ENCODE measurements around the gene RHBDF1. TPM values are rescaled to one million over a fixed set of nuclear protein-coding genes. Genes with fewer than 3 reads are reported as not detected.
A peak's percentile ranks its signal among the peaks of the same experiment; 100 is the strongest.

The RHBDF1 gene
- total and polyA plus RNA-seq, 9 of the 15 experiments (the other 6 are each of a cell fraction or from before 2014, with no cell fraction given) = 1.0 to 8.2 (median 4.2) TPM

DNA sequence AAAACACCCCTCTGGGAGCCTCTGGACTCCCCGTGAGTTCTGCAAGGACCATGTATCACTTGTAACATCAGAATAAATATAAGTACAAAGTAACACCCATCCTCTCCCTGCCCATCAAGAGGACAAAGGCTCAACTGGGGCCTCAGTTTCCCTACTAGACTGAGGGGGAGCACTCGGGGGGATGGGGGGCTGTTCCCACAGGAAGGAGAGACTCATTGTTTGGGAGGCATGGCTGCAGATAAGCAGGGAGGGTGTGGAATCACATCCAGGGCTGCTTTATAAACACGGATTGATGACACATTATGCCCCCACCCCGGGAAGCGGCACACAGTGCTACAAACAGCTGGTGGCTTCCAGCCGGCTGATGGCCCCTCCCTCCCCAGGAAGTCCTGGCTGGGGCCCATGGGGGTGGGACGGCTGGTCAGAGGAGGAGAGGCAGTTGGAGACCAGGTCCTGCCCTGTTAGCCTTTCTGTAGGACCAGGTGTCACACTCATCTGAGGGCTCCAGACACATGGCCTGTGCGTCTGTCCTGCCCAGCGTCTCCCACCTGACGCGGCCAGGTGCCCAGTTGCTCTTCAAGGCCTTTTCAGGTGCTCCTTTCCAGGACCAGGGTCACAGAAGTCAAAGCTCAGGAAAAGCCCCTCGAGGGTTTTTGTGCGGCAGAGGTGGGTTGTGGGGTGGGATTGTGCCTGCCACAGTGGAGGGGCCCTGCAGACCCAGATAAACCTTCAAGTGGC lies 4.3 kb upstream of the RHBDF1 start (continued):
- TF ChIP-seq SMAD4 (CRISPR knock-in tag; conservative IDR thresholded peaks at IDR 0.05) = no peak
- TF ChIP-seq BHLHE40 (IDR thresholded peaks at IDR 0.05; ENCODE audit: low read length) = 0 out of 2 replicates have a peak, but pooled peaks have one; percentile 33
- TF ChIP-seq DMBX1 (CRISPR knock-in tag; IDR thresholded peaks at IDR 0.05; ENCODE audit: borderline replicate concordance) = no peak
- TF ChIP-seq, protein P1, sequence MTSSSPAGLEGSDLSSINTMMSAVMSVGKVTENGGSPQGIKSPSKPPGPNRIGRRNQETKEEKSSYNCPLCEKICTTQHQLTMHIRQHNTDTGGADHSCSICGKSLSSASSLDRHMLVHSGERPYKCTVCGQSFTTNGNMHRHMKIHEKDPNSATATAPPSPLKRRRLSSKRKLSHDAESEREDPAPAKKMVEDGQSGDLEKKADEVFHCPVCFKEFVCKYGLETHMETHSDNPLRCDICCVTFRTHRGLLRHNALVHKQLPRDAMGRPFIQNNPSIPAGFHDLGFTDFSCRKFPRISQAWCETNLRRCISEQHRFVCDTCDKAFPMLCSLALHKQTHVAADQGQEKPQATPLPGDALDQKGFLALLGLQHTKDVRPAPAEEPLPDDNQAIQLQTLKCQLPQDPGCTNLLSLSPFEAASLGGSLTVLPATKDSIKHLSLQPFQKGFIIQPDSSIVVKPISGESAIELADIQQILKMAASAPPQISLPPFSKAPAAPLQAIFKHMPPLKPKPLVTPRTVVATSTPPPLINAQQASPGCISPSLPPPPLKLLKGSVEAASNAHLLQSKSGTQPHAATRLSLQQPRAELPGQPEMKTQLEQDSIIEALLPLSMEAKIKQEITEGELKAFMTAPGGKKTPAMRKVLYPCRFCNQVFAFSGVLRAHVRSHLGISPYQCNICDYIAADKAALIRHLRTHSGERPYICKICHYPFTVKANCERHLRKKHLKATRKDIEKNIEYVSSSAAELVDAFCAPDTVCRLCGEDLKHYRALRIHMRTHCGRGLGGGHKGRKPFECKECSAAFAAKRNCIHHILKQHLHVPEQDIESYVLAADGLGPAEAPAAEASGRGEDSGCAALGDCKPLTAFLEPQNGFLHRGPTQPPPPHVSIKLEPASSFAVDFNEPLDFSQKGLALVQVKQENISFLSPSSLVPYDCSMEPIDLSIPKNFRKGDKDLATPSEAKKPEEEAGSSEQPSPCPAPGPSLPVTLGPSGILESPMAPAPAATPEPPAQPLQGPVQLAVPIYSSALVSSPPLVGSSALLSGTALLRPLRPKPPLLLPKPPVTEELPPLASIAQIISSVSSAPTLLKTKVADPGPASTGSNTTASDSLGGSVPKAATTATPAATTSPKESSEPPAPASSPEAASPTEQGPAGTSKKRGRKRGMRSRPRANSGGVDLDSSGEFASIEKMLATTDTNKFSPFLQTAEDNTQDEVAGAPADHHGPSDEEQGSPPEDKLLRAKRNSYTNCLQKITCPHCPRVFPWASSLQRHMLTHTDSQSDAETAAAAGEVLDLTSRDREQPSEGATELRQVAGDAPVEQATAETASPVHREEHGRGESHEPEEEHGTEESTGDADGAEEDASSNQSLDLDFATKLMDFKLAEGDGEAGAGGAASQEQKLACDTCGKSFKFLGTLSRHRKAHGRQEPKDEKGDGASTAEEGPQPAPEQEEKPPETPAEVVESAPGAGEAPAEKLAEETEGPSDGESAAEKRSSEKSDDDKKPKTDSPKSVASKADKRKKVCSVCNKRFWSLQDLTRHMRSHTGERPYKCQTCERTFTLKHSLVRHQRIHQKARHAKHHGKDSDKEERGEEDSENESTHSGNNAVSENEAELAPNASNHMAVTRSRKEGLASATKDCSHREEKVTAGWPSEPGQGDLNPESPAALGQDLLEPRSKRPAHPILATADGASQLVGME (CRISPR knock-in tag; IDR thresholded peaks at IDR 0.05) = no peak
- no peak for TF ChIP-seq ZNF583 (CRISPR knock-in tag; IDR thresholded peaks at IDR 0.05)
- TF ChIP-seq PRDM10 (IDR thresholded peaks at IDR 0.05; ENCODE audit: partially characterized antibody) = no peak
- TF ChIP-seq ARID4B (CRISPR knock-in tag; IDR thresholded peaks at IDR 0.05) = 0 out of 2 replicates have a peak, but pooled peaks have one; percentile 47
- TF ChIP-seq ETV6 (IDR thresholded peaks at IDR 0.05; ENCODE audit: borderline replicate concordance in 1 of 2, low read depth in 2 of 2, low read length in 1 of 2) = 0 out of 4 replicates have a peak, but pooled peaks of 1 of the 2 experiments have one; percentile 13
- TF ChIP-seq ETV6 (CRISPR knock-in tag; IDR thresholded peaks at IDR 0.05; ENCODE audit: borderline replicate concordance) = no peak
- TF ChIP-seq, protein P2, sequence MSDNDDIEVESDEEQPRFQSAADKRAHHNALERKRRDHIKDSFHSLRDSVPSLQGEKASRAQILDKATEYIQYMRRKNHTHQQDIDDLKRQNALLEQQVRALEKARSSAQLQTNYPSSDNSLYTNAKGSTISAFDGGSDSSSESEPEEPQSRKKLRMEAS (CRISPR knock-in tag; IDR thresholded peaks at IDR 0.05) = peak; percentile 6; the same call in 1 of the 2 replicates
